ENCODE measurements around the gene C6orf62. TPM values are rescaled to one million over a fixed set of nuclear protein-coding genes. Genes with fewer than 3 reads are reported as not detected.

C6orf62 gene
- total RNA-seq, 1 experiment from 2014 or later, result 86.4 TPM

GRCh38 chr6:24666641-24667377 lies 52.1 kb downstream of the C6orf62 start, which contains the start of the genes ACOT13 and TDP2 (continued):
- 0 out of 2 replicates have a peak, but pooled peaks have one; percentile 74 for TF ChIP-seq JUN (CRISPR knock-in tag; IDR thresholded peaks at IDR 0.05)
- peak; percentile 26; the same call in 1 of the 2 replicates for TF ChIP-seq ESRRA (CRISPR knock-in tag; IDR thresholded peaks at IDR 0.05; ENCODE audit: borderline replicate concordance)
- TF ChIP-seq, protein P1, sequence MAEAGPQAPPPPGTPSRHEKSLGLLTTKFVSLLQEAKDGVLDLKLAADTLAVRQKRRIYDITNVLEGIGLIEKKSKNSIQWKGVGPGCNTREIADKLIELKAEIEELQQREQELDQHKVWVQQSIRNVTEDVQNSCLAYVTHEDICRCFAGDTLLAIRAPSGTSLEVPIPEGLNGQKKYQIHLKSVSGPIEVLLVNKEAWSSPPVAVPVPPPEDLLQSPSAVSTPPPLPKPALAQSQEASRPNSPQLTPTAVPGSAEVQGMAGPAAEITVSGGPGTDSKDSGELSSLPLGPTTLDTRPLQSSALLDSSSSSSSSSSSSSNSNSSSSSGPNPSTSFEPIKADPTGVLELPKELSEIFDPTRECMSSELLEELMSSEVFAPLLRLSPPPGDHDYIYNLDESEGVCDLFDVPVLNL (CRISPR knock-in tag; IDR thresholded peaks at IDR 0.05; ENCODE audit: borderline replicate concordance, low read depth), result no peak
- no peak for TF ChIP-seq IRF2 (CRISPR knock-in tag; IDR thresholded peaks at IDR 0.05; ENCODE audit: borderline replicate concordance, low read depth)
- TF ChIP-seq RELA (CRISPR knock-in tag; IDR thresholded peaks at IDR 0.05; ENCODE audit: borderline replicate concordance), result 0 out of 2 replicates have a peak, but pooled peaks have one; percentile 71
- TF ChIP-seq, protein P2, sequence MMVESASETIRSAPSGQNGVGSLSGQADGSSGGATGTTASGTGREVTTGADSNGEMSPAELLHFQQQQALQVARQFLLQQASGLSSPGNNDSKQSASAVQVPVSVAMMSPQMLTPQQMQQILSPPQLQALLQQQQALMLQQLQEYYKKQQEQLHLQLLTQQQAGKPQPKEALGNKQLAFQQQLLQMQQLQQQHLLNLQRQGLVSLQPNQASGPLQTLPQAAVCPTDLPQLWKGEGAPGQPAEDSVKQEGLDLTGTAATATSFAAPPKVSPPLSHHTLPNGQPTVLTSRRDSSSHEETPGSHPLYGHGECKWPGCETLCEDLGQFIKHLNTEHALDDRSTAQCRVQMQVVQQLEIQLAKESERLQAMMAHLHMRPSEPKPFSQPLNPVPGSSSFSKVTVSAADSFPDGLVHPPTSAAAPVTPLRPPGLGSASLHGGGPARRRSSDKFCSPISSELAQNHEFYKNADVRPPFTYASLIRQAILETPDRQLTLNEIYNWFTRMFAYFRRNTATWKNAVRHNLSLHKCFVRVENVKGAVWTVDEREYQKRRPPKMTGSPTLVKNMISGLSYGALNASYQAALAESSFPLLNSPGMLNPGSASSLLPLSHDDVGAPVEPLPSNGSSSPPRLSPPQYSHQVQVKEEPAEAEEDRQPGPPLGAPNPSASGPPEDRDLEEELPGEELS (CRISPR knock-in tag; IDR thresholded peaks at IDR 0.05), result peak; percentile 80
- TF ChIP-seq, protein P3, sequence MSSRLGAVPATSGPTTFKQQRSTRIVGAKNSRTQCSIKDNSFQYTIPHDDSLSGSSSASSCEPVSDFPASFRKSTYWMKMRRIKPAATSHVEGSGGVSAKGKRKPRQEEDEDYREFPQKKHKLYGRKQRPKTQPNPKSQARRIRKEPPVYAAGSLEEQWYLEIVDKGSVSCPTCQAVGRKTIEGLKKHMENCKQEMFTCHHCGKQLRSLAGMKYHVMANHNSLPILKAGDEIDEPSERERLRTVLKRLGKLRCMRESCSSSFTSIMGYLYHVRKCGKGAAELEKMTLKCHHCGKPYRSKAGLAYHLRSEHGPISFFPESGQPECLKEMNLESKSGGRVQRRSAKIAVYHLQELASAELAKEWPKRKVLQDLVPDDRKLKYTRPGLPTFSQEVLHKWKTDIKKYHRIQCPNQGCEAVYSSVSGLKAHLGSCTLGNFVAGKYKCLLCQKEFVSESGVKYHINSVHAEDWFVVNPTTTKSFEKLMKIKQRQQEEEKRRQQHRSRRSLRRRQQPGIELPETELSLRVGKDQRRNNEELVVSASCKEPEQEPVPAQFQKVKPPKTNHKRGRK (CRISPR knock-in tag; IDR thresholded peaks at IDR 0.05; ENCODE audit: borderline replicate concordance), result no peak
- no peak for TF ChIP-seq MXD4 (CRISPR knock-in tag; IDR thresholded peaks at IDR 0.05; ENCODE audit: borderline replicate concordance)
- TF ChIP-seq CBFB (CRISPR knock-in tag; IDR thresholded peaks at IDR 0.05; ENCODE audit: low read depth), result 0 out of 2 replicates have a peak, but pooled peaks have one; percentile 75
- TF ChIP-seq SP1 (CRISPR knock-in tag; conservative IDR thresholded peaks at IDR 0.05), result peak; percentile 90; the same call in 1 of the 2 replicates
- TF ChIP-seq ZNF423 (CRISPR knock-in tag; IDR thresholded peaks at IDR 0.05), result peak; percentile 23; the same call in 1 of the 2 replicates
- TF ChIP-seq ELF4 (CRISPR knock-in tag; IDR thresholded peaks at IDR 0.05; ENCODE audit: low read depth), result no peak; the same call in 1 of the 2 replicates
- TF ChIP-seq, protein P4, sequence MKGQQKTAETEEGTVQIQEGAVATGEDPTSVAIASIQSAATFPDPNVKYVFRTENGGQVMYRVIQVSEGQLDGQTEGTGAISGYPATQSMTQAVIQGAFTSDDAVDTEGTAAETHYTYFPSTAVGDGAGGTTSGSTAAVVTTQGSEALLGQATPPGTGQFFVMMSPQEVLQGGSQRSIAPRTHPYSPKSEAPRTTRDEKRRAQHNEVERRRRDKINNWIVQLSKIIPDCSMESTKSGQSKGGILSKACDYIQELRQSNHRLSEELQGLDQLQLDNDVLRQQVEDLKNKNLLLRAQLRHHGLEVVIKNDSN (CRISPR knock-in tag; IDR thresholded peaks at IDR 0.05), result peak; percentile 72; the same call in 1 of the 2 replicates
- TF ChIP-seq NFYB (CRISPR knock-in tag; conservative IDR thresholded peaks at IDR 0.05; ENCODE audit: low read depth), result no peak
- TF ChIP-seq ZNF425 (CRISPR knock-in tag; conservative IDR thresholded peaks at IDR 0.05), result no peak
- TF ChIP-seq GABPB1 (CRISPR knock-in tag; IDR thresholded peaks at IDR 0.05), result peak; percentile 70
- no peak for TF ChIP-seq TEAD4 (CRISPR knock-in tag; IDR thresholded peaks at IDR 0.05)
- TF ChIP-seq, protein P5, sequence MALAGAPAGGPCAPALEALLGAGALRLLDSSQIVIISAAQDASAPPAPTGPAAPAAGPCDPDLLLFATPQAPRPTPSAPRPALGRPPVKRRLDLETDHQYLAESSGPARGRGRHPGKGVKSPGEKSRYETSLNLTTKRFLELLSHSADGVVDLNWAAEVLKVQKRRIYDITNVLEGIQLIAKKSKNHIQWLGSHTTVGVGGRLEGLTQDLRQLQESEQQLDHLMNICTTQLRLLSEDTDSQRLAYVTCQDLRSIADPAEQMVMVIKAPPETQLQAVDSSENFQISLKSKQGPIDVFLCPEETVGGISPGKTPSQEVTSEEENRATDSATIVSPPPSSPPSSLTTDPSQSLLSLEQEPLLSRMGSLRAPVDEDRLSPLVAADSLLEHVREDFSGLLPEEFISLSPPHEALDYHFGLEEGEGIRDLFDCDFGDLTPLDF (CRISPR knock-in tag; IDR thresholded peaks at IDR 0.05), result no peak
- TF ChIP-seq TEAD1 (CRISPR knock-in tag; IDR thresholded peaks at IDR 0.05), result peak; percentile 71; the same call in 1 of the 2 replicates
- no peak for TF ChIP-seq HMGA2 (CRISPR knock-in tag; IDR thresholded peaks at IDR 0.05)
- TF ChIP-seq, protein P6, sequence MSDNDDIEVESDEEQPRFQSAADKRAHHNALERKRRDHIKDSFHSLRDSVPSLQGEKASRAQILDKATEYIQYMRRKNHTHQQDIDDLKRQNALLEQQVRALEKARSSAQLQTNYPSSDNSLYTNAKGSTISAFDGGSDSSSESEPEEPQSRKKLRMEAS (CRISPR knock-in tag; IDR thresholded peaks at IDR 0.05), result peak; percentile 95
- peak; percentile 65 for TF ChIP-seq USF2 (CRISPR knock-in tag; IDR thresholded peaks at IDR 0.05)
- TF ChIP-seq ATF3 (CRISPR knock-in tag; conservative IDR thresholded peaks at IDR 0.05), result no peak
- TF ChIP-seq ATF1 (CRISPR knock-in tag; IDR thresholded peaks at IDR 0.05), result 0 out of 2 replicates have a peak, but pooled peaks have one; percentile 1
- TF ChIP-seq FOXJ3 (CRISPR knock-in tag; IDR thresholded peaks at IDR 0.05; ENCODE audit: borderline replicate concordance), result no peak
